Measurements from ENCODE around the gene NTRK1. TPM values are rescaled to one million over a fixed set of nuclear protein-coding genes. Genes with fewer than 3 reads are reported as not detected.

NTRK1 gene
- total RNA-seq, 1 donor from 2014 or later: 0.69 TPM

GRCh38 chr1:156889802-156890580 is 29.3 kb downstream of the NTRK1 start:
- ATAC-seq (peak; percentile 32), DNase-seq (peak; percentile 89)
- intact Hi-C loops (cut with micrococcal nuclease): loop anchor here (10.0 kb wide), 1 partner anchor 95 kb away; no protein-coding TSS in a partner anchor

GRCh38 chr1:156892190-156893047 is 31.8 kb downstream of the NTRK1 start:
- ATAC-seq (peak; percentile 85), DNase-seq (peak; percentile 96)
- intact Hi-C loops (cut with micrococcal nuclease): no loop called here

GRCh38 chr1:156893048-156893953 is 32.6 kb downstream of the NTRK1 start, which contains the start of gene PEAR1:
PEAR1 (plus strand) TSS chr1:156893718; CDS start chr1:156903927, 10,209 bp downstream.
- intact Hi-C loops (cut with micrococcal nuclease): no loop called here

GRCh38 chr1:156894001-156894400 is 33.3 kb downstream of the NTRK1 start:
- DNase-seq (no peak), ATAC-seq (no peak)
- intact Hi-C loops (cut with micrococcal nuclease): no loop called here

More at GRCh38 chr1:156893048-156893953, 32.6 kb downstream of the NTRK1 start, which contains the start of gene PEAR1:
- DNase-seq (peak; percentile 78), ATAC-seq (peak; percentile 59)

- peak; percentile 52 for ATAC-seq
- peak; percentile 77 for DNase-seq
- intact Hi-C loops (cut with micrococcal nuclease): no loop called here
Observed at GRCh38 chr1:156894711-156895454, 34.2 kb downstream of the NTRK1 start.

- intact Hi-C loops (cut with micrococcal nuclease): no loop called here
- ATAC-seq (no peak), DNase-seq (no peak)
Observed at GRCh38 chr1:156895455-156895812, 34.8 kb downstream of the NTRK1 start.

GRCh38 chr1:156895927-156896326 is 35.3 kb downstream of the NTRK1 start:
- DNase-seq: no peak
- no peak for ATAC-seq
- intact Hi-C loops (cut with micrococcal nuclease): no loop called here

- intact Hi-C loops (cut with micrococcal nuclease): no loop called here
- no peak for DNase-seq
- ATAC-seq: no peak
Observed at GRCh38 chr1:156896490-156897033, 35.9 kb downstream of the NTRK1 start.

GRCh38 chr1:156897078-156897825 is 36.6 kb downstream of the NTRK1 start:
- no peak for DNase-seq
- no peak for ATAC-seq
- intact Hi-C loops (cut with micrococcal nuclease): no loop called here

GRCh38 chr1:156898161-156898566 is 37.5 kb downstream of the NTRK1 start:
- ATAC-seq (peak; percentile 35), DNase-seq (peak; percentile 74)
- intact Hi-C loops (cut with micrococcal nuclease): no loop called here

GRCh38 chr1:156898971-156899664 is 38.5 kb downstream of the NTRK1 start:
- intact Hi-C loops (cut with micrococcal nuclease): no loop called here
- DNase-seq (no peak), ATAC-seq (no peak)

- intact Hi-C loops (cut with micrococcal nuclease): no loop called here
- ATAC-seq (no peak), DNase-seq (no peak)
Observed at GRCh38 chr1:156899956-156900718, 39.5 kb downstream of the NTRK1 start.

- DNase-seq: no peak
- peak; percentile 2 for ATAC-seq
- intact Hi-C loops (cut with micrococcal nuclease): no loop called here
Observed at GRCh38 chr1:156900896-156901589, 40.4 kb downstream of the NTRK1 start.

GRCh38 chr1:156901590-156901900 is 40.9 kb downstream of the NTRK1 start:
- DNase-seq: no peak
- intact Hi-C loops (cut with micrococcal nuclease): no loop called here

GRCh38 chr1:156901966-156902915 is 41.6 kb downstream of the NTRK1 start:
- ATAC-seq (no peak), DNase-seq (no peak)
- intact Hi-C loops (cut with micrococcal nuclease): no loop called here

More at GRCh38 chr1:156901590-156901900, 40.9 kb downstream of the NTRK1 start:
- ATAC-seq: no peak
